Measurements from ENCODE around the gene MOV10L1. TPM values are rescaled to one million over a fixed set of nuclear protein-coding genes. Genes with fewer than 3 reads are reported as not detected.

MOV10L1 gene
- total and polyA plus RNA-seq, 2 experiments from 2014 or later: 0.73 to 1.8 TPM

DNA sequence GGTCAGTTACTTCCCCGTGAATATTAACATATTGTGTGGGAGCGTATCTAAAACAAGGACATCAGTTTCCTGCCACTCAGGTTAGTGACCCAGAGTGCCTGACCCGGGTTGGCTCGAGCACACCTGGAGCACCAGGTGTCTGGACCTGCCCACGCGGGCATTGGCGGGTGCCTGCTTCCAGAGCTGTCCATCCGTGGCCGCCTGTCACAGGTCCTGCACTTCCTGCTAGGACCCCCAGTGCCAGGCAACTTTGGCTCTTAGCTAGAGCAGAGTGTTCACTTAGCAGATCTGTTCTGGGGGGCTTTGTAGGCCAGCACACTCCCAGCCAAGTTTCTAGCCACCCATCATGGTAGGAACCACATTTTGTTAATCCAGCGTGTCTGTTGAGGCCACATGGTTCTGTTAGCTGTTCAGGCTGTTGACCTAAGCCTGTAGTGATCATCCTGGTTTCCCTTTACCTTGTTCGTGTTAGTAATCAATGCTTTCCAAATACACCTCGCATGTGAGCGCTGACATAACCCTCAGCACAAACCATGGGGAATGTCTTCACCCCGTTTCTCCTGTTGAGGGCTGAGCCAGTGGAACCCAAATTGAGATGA is 29.5 kb downstream of the MOV10L1 start:
- no peaks in the 10 kb centered on the region for H3K36me3 Mint-ChIP-seq (ENCODE audit: low read depth)
- DNase-seq (ENCODE audit: low spot score): no peak
- no peak for ATAC-seq
- H3K4me3 Mint-ChIP-seq: no peak overlapping the region
- Histone ChIP-seq H3K79me2 (replicated peaks; ENCODE audit: insufficient read depth) (no peaks in the 10 kb centered on the region), H3K27ac (ENCODE audit: low read depth) (no peak overlapping the region), H2AFZ (no peak overlapping the region), H3K4me3 (no peak overlapping the region), H3K27me3 (ENCODE audit: insufficient read depth) (no peaks in the 10 kb centered on the region), H4K20me1 (replicated peaks; ENCODE audit: insufficient read depth) (no peaks in the 10 kb centered on the region), H3F3A (replicated peaks; ENCODE audit: low read depth) (no peaks in the 10 kb centered on the region), H3K36me3 (ENCODE audit: insufficient read depth) (no peaks in the 10 kb centered on the region), H3K9me2 (ENCODE audit: insufficient read depth) (no peaks in the 10 kb centered on the region), H3K4me1 (ENCODE audit: insufficient read depth) (no peaks in the 10 kb centered on the region), H3K4me2 (no peak overlapping the region)
- no peak for TF ChIP-seq STAT1 (IDR thresholded peaks at IDR 0.05; ENCODE audit: unreplicated experiment)
- TF ChIP-seq, protein P1, sequence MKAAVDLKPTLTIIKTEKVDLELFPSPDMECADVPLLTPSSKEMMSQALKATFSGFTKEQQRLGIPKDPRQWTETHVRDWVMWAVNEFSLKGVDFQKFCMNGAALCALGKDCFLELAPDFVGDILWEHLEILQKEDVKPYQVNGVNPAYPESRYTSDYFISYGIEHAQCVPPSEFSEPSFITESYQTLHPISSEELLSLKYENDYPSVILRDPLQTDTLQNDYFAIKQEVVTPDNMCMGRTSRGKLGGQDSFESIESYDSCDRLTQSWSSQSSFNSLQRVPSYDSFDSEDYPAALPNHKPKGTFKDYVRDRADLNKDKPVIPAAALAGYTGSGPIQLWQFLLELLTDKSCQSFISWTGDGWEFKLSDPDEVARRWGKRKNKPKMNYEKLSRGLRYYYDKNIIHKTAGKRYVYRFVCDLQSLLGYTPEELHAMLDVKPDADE (IDR thresholded peaks at IDR 0.05): no peak
- TF ChIP-seq, protein P2, sequence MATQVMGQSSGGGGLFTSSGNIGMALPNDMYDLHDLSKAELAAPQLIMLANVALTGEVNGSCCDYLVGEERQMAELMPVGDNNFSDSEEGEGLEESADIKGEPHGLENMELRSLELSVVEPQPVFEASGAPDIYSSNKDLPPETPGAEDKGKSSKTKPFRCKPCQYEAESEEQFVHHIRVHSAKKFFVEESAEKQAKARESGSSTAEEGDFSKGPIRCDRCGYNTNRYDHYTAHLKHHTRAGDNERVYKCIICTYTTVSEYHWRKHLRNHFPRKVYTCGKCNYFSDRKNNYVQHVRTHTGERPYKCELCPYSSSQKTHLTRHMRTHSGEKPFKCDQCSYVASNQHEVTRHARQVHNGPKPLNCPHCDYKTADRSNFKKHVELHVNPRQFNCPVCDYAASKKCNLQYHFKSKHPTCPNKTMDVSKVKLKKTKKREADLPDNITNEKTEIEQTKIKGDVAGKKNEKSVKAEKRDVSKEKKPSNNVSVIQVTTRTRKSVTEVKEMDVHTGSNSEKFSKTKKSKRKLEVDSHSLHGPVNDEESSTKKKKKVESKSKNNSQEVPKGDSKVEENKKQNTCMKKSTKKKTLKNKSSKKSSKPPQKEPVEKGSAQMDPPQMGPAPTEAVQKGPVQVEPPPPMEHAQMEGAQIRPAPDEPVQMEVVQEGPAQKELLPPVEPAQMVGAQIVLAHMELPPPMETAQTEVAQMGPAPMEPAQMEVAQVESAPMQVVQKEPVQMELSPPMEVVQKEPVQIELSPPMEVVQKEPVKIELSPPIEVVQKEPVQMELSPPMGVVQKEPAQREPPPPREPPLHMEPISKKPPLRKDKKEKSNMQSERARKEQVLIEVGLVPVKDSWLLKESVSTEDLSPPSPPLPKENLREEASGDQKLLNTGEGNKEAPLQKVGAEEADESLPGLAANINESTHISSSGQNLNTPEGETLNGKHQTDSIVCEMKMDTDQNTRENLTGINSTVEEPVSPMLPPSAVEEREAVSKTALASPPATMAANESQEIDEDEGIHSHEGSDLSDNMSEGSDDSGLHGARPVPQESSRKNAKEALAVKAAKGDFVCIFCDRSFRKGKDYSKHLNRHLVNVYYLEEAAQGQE (IDR thresholded peaks at IDR 0.05; ENCODE audit: unreplicated experiment): no peak
- TF ChIP-seq ZNF114 (CRISPR knock-in tag; IDR thresholded peaks at IDR 0.05): no peak
- TF ChIP-seq, protein P3, sequence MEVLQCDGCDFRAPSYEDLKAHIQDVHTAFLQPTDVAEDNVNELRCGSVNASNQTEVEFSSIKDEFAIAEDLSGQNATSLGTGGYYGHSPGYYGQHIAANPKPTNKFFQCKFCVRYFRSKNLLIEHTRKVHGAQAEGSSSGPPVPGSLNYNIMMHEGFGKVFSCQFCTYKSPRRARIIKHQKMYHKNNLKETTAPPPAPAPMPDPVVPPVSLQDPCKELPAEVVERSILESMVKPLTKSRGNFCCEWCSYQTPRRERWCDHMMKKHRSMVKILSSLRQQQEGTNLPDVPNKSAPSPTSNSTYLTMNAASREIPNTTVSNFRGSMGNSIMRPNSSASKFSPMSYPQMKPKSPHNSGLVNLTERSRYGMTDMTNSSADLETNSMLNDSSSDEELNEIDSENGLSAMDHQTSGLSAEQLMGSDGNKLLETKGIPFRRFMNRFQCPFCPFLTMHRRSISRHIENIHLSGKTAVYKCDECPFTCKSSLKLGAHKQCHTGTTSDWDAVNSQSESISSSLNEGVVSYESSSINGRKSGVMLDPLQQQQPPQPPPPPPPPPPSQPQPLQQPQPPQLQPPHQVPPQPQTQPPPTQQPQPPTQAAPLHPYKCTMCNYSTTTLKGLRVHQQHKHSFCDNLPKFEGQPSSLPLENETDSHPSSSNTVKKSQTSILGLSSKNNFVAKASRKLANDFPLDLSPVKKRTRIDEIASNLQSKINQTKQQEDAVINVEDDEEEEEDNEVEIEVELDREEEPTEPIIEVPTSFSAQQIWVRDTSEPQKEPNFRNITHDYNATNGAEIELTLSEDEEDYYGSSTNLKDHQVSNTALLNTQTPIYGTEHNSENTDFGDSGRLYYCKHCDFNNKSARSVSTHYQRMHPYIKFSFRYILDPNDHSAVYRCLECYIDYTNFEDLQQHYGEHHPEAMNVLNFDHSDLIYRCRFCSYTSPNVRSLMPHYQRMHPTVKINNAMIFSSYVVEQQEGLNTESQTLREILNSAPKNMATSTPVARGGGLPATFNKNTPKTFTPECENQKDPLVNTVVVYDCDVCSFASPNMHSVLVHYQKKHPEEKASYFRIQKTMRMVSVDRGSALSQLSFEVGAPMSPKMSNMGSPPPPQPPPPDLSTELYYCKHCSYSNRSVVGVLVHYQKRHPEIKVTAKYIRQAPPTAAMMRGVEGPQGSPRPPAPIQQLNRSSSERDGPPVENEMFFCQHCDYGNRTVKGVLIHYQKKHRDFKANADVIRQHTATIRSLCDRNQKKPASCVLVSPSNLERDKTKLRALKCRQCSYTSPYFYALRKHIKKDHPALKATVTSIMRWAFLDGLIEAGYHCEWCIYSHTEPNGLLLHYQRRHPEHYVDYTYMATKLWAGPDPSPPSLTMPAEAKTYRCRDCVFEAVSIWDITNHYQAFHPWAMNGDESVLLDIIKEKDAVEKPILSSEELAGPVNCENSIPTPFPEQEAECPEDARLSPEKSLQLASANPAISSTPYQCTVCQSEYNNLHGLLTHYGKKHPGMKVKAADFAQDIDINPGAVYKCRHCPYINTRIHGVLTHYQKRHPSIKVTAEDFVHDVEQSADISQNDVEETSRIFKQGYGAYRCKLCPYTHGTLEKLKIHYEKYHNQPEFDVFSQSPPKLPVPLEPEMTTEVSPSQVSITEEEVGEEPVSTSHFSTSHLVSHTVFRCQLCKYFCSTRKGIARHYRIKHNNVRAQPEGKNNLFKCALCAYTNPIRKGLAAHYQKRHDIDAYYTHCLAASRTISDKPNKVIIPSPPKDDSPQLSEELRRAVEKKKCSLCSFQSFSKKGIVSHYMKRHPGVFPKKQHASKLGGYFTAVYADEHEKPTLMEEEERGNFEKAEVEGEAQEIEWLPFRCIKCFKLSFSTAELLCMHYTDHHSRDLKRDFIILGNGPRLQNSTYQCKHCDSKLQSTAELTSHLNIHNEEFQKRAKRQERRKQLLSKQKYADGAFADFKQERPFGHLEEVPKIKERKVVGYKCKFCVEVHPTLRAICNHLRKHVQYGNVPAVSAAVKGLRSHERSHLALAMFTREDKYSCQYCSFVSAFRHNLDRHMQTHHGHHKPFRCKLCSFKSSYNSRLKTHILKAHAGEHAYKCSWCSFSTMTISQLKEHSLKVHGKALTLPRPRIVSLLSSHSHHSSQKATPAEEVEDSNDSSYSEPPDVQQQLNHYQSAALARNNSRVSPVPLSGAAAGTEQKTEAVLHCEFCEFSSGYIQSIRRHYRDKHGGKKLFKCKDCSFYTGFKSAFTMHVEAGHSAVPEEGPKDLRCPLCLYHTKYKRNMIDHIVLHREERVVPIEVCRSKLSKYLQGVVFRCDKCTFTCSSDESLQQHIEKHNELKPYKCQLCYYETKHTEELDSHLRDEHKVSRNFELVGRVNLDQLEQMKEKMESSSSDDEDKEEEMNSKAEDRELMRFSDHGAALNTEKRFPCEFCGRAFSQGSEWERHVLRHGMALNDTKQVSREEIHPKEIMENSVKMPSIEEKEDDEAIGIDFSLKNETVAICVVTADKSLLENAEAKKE (CRISPR knock-in tag; IDR thresholded peaks at IDR 0.05): no peak
- no peak for TF ChIP-seq EZH2phosphoT487 (IDR thresholded peaks at IDR 0.05; ENCODE audit: unreplicated experiment)
- TF ChIP-seq, protein P4, sequence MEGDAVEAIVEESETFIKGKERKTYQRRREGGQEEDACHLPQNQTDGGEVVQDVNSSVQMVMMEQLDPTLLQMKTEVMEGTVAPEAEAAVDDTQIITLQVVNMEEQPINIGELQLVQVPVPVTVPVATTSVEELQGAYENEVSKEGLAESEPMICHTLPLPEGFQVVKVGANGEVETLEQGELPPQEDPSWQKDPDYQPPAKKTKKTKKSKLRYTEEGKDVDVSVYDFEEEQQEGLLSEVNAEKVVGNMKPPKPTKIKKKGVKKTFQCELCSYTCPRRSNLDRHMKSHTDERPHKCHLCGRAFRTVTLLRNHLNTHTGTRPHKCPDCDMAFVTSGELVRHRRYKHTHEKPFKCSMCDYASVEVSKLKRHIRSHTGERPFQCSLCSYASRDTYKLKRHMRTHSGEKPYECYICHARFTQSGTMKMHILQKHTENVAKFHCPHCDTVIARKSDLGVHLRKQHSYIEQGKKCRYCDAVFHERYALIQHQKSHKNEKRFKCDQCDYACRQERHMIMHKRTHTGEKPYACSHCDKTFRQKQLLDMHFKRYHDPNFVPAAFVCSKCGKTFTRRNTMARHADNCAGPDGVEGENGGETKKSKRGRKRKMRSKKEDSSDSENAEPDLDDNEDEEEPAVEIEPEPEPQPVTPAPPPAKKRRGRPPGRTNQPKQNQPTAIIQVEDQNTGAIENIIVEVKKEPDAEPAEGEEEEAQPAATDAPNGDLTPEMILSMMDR (conservative IDR thresholded peaks at IDR 0.05; ENCODE audit: low read depth in 2 of 2): no peak
- no peak for TF ChIP-seq POLR2AphosphoS5 (IDR thresholded peaks at IDR 0.05; ENCODE audit: low read depth)
- TF ChIP-seq JUNB (IDR thresholded peaks at IDR 0.05; ENCODE audit: unreplicated experiment): no peak
- TF ChIP-seq ZNF331 (CRISPR knock-in tag; IDR thresholded peaks at IDR 0.05; ENCODE audit: low read depth): no peak
- TF ChIP-seq CREB1 (CRISPR knock-in tag; IDR thresholded peaks at IDR 0.05; ENCODE audit: low read depth): no peak
- peaks cover 6% of the 10 kb centered on the region; the same call in 2 of the 3 replicates for H3K4me1 Mint-ChIP-seq
- H3K9me3 Mint-ChIP-seq: peaks cover 10% of the 10 kb centered on the region; the same call in 2 of the 3 replicates
- no peak overlapping the region for H3K27ac Mint-ChIP-seq
- H3K27me3 Mint-ChIP-seq (ENCODE audit: insufficient read depth, low read depth, poor library complexity): peaks cover 4% of the 10 kb centered on the region

Measured in GM23338 (cell line).